ENCODE results near the gene SMIM5. TPM values are rescaled to one million over a fixed set of nuclear protein-coding genes. Genes with fewer than 3 reads are reported as not detected.

The SMIM5 gene
- total RNA-seq, 2 experiments from 2014 or later: 0.06 TPM; not detected in 1

GRCh38 chr17:75679706-75680211 lies 46.5 kb downstream of the SMIM5 start:
- DNase-seq (ENCODE audit: low spot score): no peak
- Histone ChIP-seq H3K4me1 (ENCODE audit: insufficient read depth, low read length, poor library complexity, severe bottlenecking) (peaks cover 6% of the 10 kb centered on the region), H3K36me3 (ENCODE audit: insufficient read depth, low read length) (peaks cover 82% of the 10 kb centered on the region), H3K9me2 (ENCODE audit: insufficient read depth, low read length) (no peaks in the 10 kb centered on the region), H2AFZ (ENCODE audit: low read length) (no peak overlapping the region), H3K27ac (ENCODE audit: low read depth, low read length, poor library complexity, severe bottlenecking) (no peak overlapping the region), H3K4me3 (ENCODE audit: low read depth, low read length, poor library complexity, severe bottlenecking) (no peak overlapping the region), H3K4me2 (ENCODE audit: low read length) (no peak overlapping the region), H4K20me1 (ENCODE audit: insufficient read depth, low read length) (0 out of 2 replicates have a peak, but pooled peaks cover 3% of the 10 kb centered on the region), H3K79me2 (ENCODE audit: insufficient read depth, low read depth, low read length) (peaks cover 54% of the 10 kb centered on the region), H3K9me3 (ENCODE audit: low read length) (no peaks in the 10 kb centered on the region)
- ChIA-PET CTCF (ENCODE audit: unreplicated experiment) (interaction anchor here (1.5 kb wide), 1 partner anchor 9 kb away, joined by 6 read pairs; no protein-coding TSS in a partner anchor), POLR2A (interaction anchor here (1.1 to 1.7 kb wide), 4 partner anchors 8 to 58 kb away, joined by 3 to 5 read pairs (median 4); no protein-coding TSS in a partner anchor)
- intact Hi-C loops (cut with micrococcal nuclease; ENCODE audit: unreplicated experiment): loop anchor here (5.0 kb wide), 1 partner anchor 33 kb away; no protein-coding TSS in a partner anchor
- BruUV-seq (replicated peaks): no TSS peak
- TF ChIP-seq CTCF (conservative IDR thresholded peaks at IDR 0.05; ENCODE audit: low read length) (peak; percentile 38; the same call in 1 of the 2 replicates), EZH2phosphoT487 (IDR thresholded peaks at IDR 0.05; ENCODE audit: borderline replicate concordance, low read depth, low read length) (no peak)

GRCh38 chr17:75680431-75680830 lies 47.2 kb downstream of the SMIM5 start:
- no peak overlapping the region for H3K27ac ChIP-seq (ENCODE audit: low read depth, low read length, poor library complexity, severe bottlenecking)
- CTCF ChIA-PET (ENCODE audit: unreplicated experiment): interaction anchor here (1.4 kb wide), 1 partner anchor 70 kb away, joined by 5 read pairs; no protein-coding TSS in a partner anchor

More at GRCh38 chr17:75680431-75680830, 47.2 kb downstream of the SMIM5 start:
- peaks cover 88% of the 10 kb centered on the region for H3K36me3 ChIP-seq (ENCODE audit: insufficient read depth, low read length)
- BruUV-seq (replicated peaks): no TSS peak
- intact Hi-C loops (cut with micrococcal nuclease; ENCODE audit: unreplicated experiment): no loop called here
- H3K9me2 ChIP-seq (ENCODE audit: insufficient read depth, low read length): no peaks in the 10 kb centered on the region
- POLR2A ChIA-PET: interaction anchor here (0.6 to 1.7 kb wide), 4 partner anchors 8 to 180 kb away, joined by 3 to 5 read pairs (median 4); no protein-coding TSS in a partner anchor
- no peaks in the 10 kb centered on the region for H3K9me3 ChIP-seq (ENCODE audit: low read length)
- peaks cover 56% of the 10 kb centered on the region for H3K79me2 ChIP-seq (ENCODE audit: insufficient read depth, low read depth, low read length)
- H3K4me2 ChIP-seq (ENCODE audit: low read length): no peak overlapping the region
- H4K20me1 ChIP-seq (ENCODE audit: insufficient read depth, low read length): 0 out of 2 replicates have a peak, but pooled peaks cover 3% of the 10 kb centered on the region
- no peak overlapping the region for H2AFZ ChIP-seq (ENCODE audit: low read length)
- DNase-seq (ENCODE audit: low spot score): no peak
- H3K4me3 ChIP-seq (ENCODE audit: low read depth, low read length, poor library complexity, severe bottlenecking): no peak overlapping the region
- TF ChIP-seq EZH2phosphoT487 (IDR thresholded peaks at IDR 0.05; ENCODE audit: borderline replicate concordance, low read depth, low read length) (no peak), CTCF (conservative IDR thresholded peaks at IDR 0.05; ENCODE audit: low read length) (no peak)
- H3K4me1 ChIP-seq (ENCODE audit: insufficient read depth, low read length, poor library complexity, severe bottlenecking): peaks cover 6% of the 10 kb centered on the region

Data from OCI-LY7 (cell line).